Measurements from ENCODE around the gene CD79A.

GRCh38 chr19:41917676-41918075 is 40.6 kb downstream of the CD79A start:
- TF ChIP-seq CTCF (IDR thresholded peaks at IDR 0.05) (no peak), POLR2AphosphoS5 (IDR thresholded peaks at IDR 0.05) (no peak)
